Measurements from ENCODE around the gene PRUNE1.
A peak's percentile ranks its signal among the peaks of the same experiment; 100 is the strongest.

The PRUNE1 gene

DNA sequence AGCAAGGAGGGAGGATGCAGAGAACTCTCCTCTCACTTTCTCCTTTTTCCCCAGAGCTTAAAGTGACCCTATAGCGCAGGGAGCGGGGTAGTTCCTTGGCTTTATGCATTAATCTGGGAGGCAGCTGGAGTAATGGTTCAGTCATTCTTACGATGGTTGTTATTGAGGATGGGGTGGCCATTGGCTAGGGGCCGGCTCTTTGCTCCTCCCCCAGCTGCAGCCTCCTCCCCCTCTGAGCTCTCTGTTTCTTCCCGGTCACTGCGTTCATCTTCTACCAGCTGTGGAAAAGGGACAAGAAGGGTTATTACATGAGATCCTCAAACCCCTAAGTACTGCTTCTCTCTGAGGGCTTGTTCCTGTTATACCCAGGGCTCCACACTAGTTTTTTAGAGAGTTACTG, 42.2 kb upstream of the PRUNE1 start:
- no peak for DNase-seq (ENCODE audit: low read depth)
- no peak overlapping the region for H3K4me3 ChIP-seq (ENCODE audit: low read length)
- TF ChIP-seq, protein P1, sequence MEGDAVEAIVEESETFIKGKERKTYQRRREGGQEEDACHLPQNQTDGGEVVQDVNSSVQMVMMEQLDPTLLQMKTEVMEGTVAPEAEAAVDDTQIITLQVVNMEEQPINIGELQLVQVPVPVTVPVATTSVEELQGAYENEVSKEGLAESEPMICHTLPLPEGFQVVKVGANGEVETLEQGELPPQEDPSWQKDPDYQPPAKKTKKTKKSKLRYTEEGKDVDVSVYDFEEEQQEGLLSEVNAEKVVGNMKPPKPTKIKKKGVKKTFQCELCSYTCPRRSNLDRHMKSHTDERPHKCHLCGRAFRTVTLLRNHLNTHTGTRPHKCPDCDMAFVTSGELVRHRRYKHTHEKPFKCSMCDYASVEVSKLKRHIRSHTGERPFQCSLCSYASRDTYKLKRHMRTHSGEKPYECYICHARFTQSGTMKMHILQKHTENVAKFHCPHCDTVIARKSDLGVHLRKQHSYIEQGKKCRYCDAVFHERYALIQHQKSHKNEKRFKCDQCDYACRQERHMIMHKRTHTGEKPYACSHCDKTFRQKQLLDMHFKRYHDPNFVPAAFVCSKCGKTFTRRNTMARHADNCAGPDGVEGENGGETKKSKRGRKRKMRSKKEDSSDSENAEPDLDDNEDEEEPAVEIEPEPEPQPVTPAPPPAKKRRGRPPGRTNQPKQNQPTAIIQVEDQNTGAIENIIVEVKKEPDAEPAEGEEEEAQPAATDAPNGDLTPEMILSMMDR (conservative IDR thresholded peaks at IDR 0.05; ENCODE audit: low read depth, low read length): no peak

DNA sequence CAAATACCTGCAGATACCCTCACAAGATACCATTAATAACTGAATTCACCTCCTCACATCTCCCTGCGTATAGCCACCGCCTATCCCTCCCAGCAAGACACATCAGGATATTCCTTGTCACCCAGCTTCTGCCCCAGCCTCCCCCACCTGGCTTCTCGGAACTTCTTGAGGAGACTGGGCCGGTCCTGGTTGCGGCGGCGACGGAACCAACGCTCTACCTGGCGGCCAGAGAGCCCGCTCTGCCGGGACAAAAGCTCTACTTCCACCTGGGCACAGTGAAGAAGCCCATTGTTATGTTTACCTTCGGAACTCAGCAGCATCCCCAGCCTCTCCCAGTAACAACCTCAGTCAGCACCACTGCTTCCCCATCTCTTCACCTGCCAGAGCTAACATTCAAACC, 40.3 kb upstream of the PRUNE1 start:
- DNase-seq (ENCODE audit: low read depth): no peak
- TF ChIP-seq, protein P1 (conservative IDR thresholded peaks at IDR 0.05; ENCODE audit: low read depth, low read length): no peak
- H3K4me3 ChIP-seq (ENCODE audit: low read length): no peak overlapping the region

DNA sequence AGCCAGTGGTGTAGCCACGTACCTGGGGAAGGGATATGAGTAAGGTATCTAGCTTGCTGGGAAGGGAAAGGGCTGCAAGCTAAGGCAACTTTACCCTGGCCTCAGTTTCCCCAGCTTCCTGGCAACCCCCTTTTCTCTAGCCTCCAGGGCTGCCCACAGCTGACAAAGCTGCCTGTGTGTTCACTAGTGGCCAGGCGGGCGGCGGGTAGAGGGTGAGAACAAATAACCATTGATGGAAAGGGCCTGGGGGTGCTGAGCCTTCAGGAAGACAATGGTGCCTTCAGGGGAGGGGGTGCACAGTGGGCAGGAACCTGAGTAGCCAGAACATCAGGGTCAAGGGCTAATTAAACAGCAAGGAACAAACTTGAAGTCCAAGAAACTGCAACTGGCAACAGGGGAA, 39.8 kb upstream of the PRUNE1 start:
- no peak for DNase-seq (ENCODE audit: low read depth)
- TF ChIP-seq, protein P1 (conservative IDR thresholded peaks at IDR 0.05; ENCODE audit: low read depth, low read length): no peak
- no peak overlapping the region for H3K4me3 ChIP-seq (ENCODE audit: low read length)

DNA sequence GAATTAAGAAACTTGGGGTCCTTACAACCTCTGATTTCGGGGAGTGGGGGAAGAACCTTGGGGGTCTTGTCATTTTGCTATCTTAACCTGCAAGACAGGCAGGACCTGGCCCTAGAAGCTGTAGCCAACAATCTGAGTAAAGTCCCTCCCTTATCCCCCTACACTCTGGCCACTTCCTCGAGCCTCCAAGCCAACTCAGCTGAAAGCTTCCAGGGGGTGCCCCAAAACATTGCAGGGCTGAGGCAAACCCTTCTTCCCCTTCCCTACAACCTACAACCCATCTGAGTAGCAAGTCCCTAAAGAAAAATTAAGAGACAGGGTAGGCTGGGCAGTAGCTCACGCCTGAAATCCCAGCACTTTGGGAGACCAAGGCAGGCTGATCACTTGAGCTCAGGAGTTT, 38.6 kb upstream of the PRUNE1 start:
- DNase-seq (ENCODE audit: low read depth): no peak
- TF ChIP-seq, protein P1 (conservative IDR thresholded peaks at IDR 0.05; ENCODE audit: low read depth, low read length): no peak

DNA sequence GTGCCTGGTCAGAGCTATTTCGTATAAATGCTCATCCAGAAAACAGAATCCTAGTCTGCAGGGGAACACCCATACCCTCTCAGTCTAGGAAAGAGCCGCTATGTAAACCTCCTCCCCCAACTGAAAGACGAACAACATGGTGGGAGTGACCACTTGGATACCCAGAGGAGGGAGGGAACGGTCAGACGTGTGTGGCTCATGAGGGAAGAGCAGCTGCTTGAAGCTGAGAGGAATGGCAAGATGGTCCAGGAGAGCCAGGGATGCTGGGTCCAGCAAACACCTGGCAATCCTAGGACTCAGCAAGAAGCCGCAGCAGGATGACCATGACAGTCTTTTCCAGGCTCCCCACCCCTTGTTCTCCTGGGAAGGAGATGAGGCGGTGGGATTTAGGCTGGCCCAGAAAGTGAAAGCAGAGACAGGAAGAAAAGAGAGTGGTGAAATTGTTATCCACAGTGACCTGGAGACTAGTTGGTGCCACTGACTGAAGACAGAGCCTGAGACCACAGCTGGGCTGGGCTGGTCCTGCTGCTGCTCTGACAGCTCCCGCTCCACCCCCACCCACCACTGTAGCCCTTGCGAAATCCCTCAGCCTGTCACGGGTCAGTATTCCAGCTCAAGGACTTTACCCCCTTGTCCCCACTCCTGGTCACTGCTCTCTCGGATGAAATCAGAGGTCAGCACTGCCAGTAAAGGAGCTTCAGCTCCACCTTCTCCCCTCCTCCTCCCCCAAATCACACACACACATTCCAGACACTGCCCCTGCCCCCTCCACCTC, 37.3 kb upstream of the PRUNE1 start:
- peak overlapping the region; percentile 13 for H3K4me3 ChIP-seq (ENCODE audit: low read length)
- TF ChIP-seq, protein P1 (conservative IDR thresholded peaks at IDR 0.05; ENCODE audit: low read depth, low read length): no peak
- no peak for DNase-seq (ENCODE audit: low read depth)

More for the DNA sequence above, 38.6 kb upstream of the PRUNE1 start:
- no peak overlapping the region for H3K4me3 ChIP-seq (ENCODE audit: low read length)

DNA sequence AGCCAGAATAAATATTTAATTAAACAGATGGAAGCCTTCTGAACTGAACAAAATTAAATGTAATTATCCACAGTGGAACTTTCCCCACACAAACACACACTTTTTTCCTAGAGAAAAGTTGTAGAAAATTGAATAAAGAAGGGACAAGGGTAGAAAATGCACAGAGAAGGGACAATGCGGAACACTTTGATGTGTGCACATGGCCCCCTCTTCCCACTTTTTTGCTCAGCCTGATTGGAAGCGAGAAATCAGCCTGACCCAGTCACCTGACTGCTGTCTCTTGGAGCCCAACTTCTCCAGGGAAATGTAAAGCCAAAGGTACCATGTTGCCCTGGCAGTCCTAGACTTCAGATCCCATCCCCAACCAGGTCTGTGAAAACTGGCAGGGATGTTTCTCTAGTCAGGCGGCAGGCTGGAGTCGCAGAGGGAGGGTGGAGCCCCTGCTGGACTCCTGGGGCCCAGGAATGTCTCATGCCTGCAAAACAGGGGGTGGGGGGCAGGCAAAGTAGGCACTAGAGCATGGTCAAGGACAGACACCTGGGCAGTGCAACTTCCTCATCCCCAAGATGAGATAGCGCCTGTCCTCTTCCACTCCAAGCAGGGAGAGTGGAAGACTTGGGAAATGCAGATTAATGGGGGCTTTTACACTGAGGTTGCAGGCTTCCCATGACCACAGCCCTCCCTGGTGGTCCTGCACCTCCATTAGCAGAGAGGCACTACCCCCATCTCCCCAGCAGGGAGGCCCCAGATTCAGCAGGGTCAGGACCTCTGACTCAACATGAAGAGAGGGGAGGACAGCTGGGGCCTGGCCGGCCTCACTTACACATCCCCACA, 36.4 kb upstream of the PRUNE1 start:
- H3K4me3 ChIP-seq (ENCODE audit: low read length): peak overlapping the region; percentile 13
- DNase-seq (ENCODE audit: low read depth): no peak
- TF ChIP-seq, protein P1 (conservative IDR thresholded peaks at IDR 0.05; ENCODE audit: low read depth, low read length): no peak

Data from retinal pigment epithelial cell (primary cell).